GM12878 (cell line): ENCODE data around the gene IGF1R. TPM values are rescaled to one million over a fixed set of nuclear protein-coding genes. Genes with fewer than 3 reads are reported as not detected.

Experiments used
- ATAC-seq: fragments of 200-7000 bp; cut with Tn5 transposase; 3 replicates; pipeline ENCODE4 v1.9.1; 2020; ENCODE audit warnings: mild to moderate bottlenecking, moderate library complexity
- BruUV-seq: library from RNA; stranded (reverse); fragments of 400-500 nt; replicated peaks from 2 replicates; lab custom pipeline; 2021; lab: Mats Ljungman, UMichigan
- CTCF ChIA-PET: fragments of 300-600 bp; sonication (Branson Sonifier 250); formaldehyde crosslinking; extraction: SDS; loops from one replicate; lab custom pipeline; 2021; ENCODE audit warnings: inconsistent platforms; lab: Yijun Ruan, JAX
- POLR2A ChIA-PET: fragments of 350-600 bp; formaldehyde crosslinking; extraction: SDS; loops from one replicate; lab custom pipeline; 2021; ENCODE audit warnings: inconsistent platforms; lab: Charles Lee
- RAD21 ChIA-PET: fragments of 300-600 bp; sonication (Branson Sonifier 250); formaldehyde crosslinking; loops from one replicate; lab custom pipeline; 2023; ENCODE audit warnings: antibody characterized with exemption; ENCODE audit not compliant: unreplicated experiment; lab: Charles Lee
- SMC1A ChIA-PET: fragments of 300-600 bp; sonication (Branson Sonifier 250); formaldehyde crosslinking; loops from one replicate; lab custom pipeline; 2023; ENCODE audit not compliant: unreplicated experiment, uncharacterized antibody; lab: Charles Lee
- DNase-seq: peaks from one replicate; pipeline ENCODE4 v3.0.0-alpha.2; 2011; ENCODE audit warnings: low read depth, low spot score
- FAIRE-seq: peaks from 3 replicates; lab custom pipeline; 2011; peaks lifted over from hg19 to GRCh38; lab: Jason Lieb, UNC
- H2AFZ ChIP-seq: 2 replicates; pipeline ENCODE4 v1.6.0; 2011; ENCODE audit warnings: low read depth, low read length, control low read depth; ENCODE audit not compliant: control insufficient read depth
- H3K27ac ChIP-seq: 2 replicates; pipeline ENCODE4 v1.5.1; 2011; ENCODE audit warnings: control low read depth; ENCODE audit not compliant: control insufficient read depth, insufficient read depth
- H3K27me3 ChIP-seq, 2 experiments: replicated peaks in 1 of 2; 2 replicates each; pipeline versions ENCODE4 v1.6.0 to v1.6.1; 2011; ENCODE audit warnings: low read length in 1 of 2; ENCODE audit not compliant: control insufficient read depth in 2 of 2, insufficient read depth in 2 of 2
- H3K36me3 ChIP-seq, 2 experiments: 2 replicates each; pipeline ENCODE4 v1.5.1; 2011; ENCODE audit warnings: low read length in 1 of 2; ENCODE audit not compliant: control insufficient read depth in 2 of 2, insufficient read depth in 2 of 2
- H3K4me1 ChIP-seq: 2 replicates; pipeline ENCODE4 v1.6.1; 2011; ENCODE audit warnings: mild to moderate bottlenecking, low read length, moderate library complexity, mixed read lengths; ENCODE audit not compliant: control insufficient read depth, insufficient read depth
- H3K4me2 ChIP-seq: 2 replicates; pipeline ENCODE4 v1.6.0; 2011; ENCODE audit warnings: control low read depth; ENCODE audit not compliant: control insufficient read depth, insufficient read depth
- H3K4me3 ChIP-seq: fragments of 200-600 bp; sonication (generic); 2 replicates; pipeline ENCODE4 v1.5.1; 2016
- H3K79me2 ChIP-seq: 2 replicates; pipeline ENCODE4 v1.6.0; 2011; ENCODE audit warnings: low read length; ENCODE audit not compliant: control insufficient read depth, insufficient read depth
- H3K9ac ChIP-seq: 2 replicates; pipeline ENCODE4 v1.8.0; 2011; ENCODE audit warnings: low read length, control low read depth, mixed read lengths; ENCODE audit not compliant: control insufficient read depth, insufficient read depth
- H3K9me3 ChIP-seq: replicated peaks from 3 replicates; pipeline ENCODE4 v1.5.1; 2011; ENCODE audit warnings: mild to moderate bottlenecking, low read length; ENCODE audit not compliant: control insufficient read depth, insufficient read depth
- H4K20me1 ChIP-seq: 2 replicates; pipeline ENCODE4 v1.6.0; 2011; ENCODE audit not compliant: control insufficient read depth, insufficient read depth
- MTA3 ChIP-seq: IDR thresholded peaks from 2 replicates; pipeline ENCODE4 v1.6.1; 2012; ENCODE audit warnings: low read length, inconsistent platforms, borderline replicate concordance
- SMARCA5 ChIP-seq: fragments of 450-650 bp; IDR thresholded peaks from 2 replicates; pipeline ENCODE4 v1.6.1; 2017; ENCODE audit warnings: mild to moderate bottlenecking
- WGBS: methylation state at CpG from one replicate; pipeline ENCODE4 v1.1.6; 2016; ENCODE audit warnings: low lambda C conversion rate; ENCODE audit not compliant: insufficient replicate concordance, insufficient coverage; ENCODE audit errors: missing lambda C conversion rate; 5-methylcytosine and 5-hydroxymethylcytosine counted together
- in situ Hi-C: fragments of 300-500 bp; cut with MboI; formaldehyde crosslinking; loops from 9 replicates; pipeline ENCODE4 v1.14.3; 2018; ENCODE audit warnings: mixed read lengths
- intact Hi-C: fragments of 100-400 bp; cut with micrococcal nuclease; formaldehyde crosslinking; loops from one replicate; pipeline ENCODE4 v1.14.2; 2022; ENCODE audit not compliant: unreplicated experiment
- polyA plus RNA-seq, 11 experiments: library from polyadenylated mRNA; depleted of rRNA in 4 of 11; unstranded in 6 of 11; stranded (reverse) in 5 of 11; fragments of >200 nt; fragmentation: Nextera tagmentation in 4 of 11; fragmentation: Illumina TruSeq in 1 of 11; extraction: Ambion mirVana in 4 of 11; extraction: Trizol in 1 of 11; gene quantifications; 1 replicate in 1 of 11; 2 replicates in 10 of 11; pipeline versions ENCODE4 v1.2.1 to v1.2.3, GENCODE V29; 2011 to 2016; ENCODE audit warnings: inconsistent platforms in 2 of 11, missing spikeins in 2 of 11, low read depth in 1 of 11
- total RNA-seq, 4 experiments: library from RNA; depleted of rRNA in 3 of 4; stranded (reverse); fragments of >200 nt in 3 of 4; fragmentation: Illumina TruSeq in 1 of 4; extraction: Trizol in 1 of 4; gene quantifications; 2 replicates each; pipeline versions ENCODE4 v1.2.1 to v1.2.3, GENCODE V29; 2013 to 2021
- TF ChIP-seq, protein P1 (sequence below): IDR thresholded peaks from 2 replicates; pipeline ENCODE4 v1.6.1; 2012; ENCODE audit warnings: low read length, inconsistent platforms

The IGF1R gene
- total and polyA plus RNA-seq, 10 of the 15 experiments (the other 5 are each of a cell fraction or from before 2014, with no cell fraction given), result 0.03 to 2.7 (median 0.66) TPM

DNA sequence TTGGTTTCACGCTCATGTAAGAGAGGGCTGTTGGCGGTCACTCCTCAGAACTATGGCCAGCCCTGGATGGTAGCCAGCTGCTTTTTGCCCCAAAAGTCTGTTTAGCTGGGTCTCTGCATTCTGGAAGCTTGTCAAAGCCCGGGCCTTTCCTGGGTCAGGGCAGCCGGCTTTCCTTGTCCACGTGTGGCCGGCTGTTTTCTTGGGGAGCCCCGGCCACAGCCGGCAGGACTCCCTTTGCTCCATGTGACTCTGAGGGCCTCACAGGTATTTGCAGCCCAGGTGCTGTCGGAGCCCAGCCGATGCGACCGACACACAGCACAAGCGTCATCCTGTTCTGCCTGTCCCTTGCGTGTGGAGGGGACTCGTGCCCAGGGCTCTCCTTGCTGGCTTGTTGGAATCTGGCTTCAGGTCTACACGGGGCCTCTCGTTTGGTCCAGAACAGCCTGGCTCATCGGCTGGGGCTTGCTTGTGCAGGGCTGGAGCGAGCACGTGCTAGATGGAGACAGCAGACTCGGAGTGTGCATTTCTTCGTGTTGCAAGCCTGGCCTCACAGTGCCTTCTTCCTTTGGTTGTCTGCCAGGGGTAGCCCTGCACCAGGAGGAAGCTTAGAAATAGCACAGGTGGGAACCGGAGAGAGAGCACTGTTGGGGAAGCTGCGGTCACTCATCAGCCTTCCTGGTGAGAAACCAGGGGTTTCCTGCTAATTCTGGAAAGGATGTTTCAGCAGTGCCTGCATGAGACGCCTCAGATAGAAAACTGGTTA, 307.8 kb downstream of the IGF1R start:
- Histone ChIP-seq H3K4me3 (no peak overlapping the region), H3K79me2 (no peaks in the 10 kb centered on the region), H3K4me1 (peaks cover 25% of the 10 kb centered on the region), H2AFZ (no peak overlapping the region), H3K36me3 (no peaks in the 10 kb centered on the region), H3K9ac (no peak overlapping the region), H3K9me3 (no peaks in the 10 kb centered on the region; the same call in 2 of the 3 replicates), H4K20me1 (no peaks in the 10 kb centered on the region), H3K27ac (no peak overlapping the region), H3K27me3 (no peaks in the 10 kb centered on the region), H3K4me2 (no peak overlapping the region)
- intact Hi-C loops, result no loop called here
- no TSS peak for BruUV-seq
- 59% methylated on average over 25 of the region's 25 CpGs for WGBS
- RAD21 ChIA-PET, result interaction anchor here (1.2 kb wide), 1 partner anchor 103 kb away, joined by 3 read pairs; no protein-coding TSS in a partner anchor
- FAIRE-seq (no peak), DNase-seq (no peak), ATAC-seq (no peak)
- POLR2A ChIA-PET, result no interaction called here
- TF ChIP-seq, protein P1, sequence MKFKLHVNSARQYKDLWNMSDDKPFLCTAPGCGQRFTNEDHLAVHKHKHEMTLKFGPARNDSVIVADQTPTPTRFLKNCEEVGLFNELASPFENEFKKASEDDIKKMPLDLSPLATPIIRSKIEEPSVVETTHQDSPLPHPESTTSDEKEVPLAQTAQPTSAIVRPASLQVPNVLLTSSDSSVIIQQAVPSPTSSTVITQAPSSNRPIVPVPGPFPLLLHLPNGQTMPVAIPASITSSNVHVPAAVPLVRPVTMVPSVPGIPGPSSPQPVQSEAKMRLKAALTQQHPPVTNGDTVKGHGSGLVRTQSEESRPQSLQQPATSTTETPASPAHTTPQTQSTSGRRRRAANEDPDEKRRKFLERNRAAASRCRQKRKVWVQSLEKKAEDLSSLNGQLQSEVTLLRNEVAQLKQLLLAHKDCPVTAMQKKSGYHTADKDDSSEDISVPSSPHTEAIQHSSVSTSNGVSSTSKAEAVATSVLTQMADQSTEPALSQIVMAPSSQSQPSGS, result no peak
- TF ChIP-seq MTA3, result no peak
- no peak for TF ChIP-seq SMARCA5
- CTCF ChIA-PET, result no interaction called here
- in situ Hi-C loops, result no loop called here
- SMC1A ChIA-PET, result interaction anchor here (0.8 to 2.9 kb wide), 2 partner anchors 27 to 103 kb away, joined by 4 to 9 read pairs; no protein-coding TSS in a partner anchor
